SKM-1 (cell line): ENCODE results near the gene MYOM1.
A peak's percentile ranks its signal among the peaks of the same experiment; 100 is the strongest.

Experiments used
- DNase-seq: peaks from one replicate; lab custom pipeline; 2025; ENCODE audit not compliant: unreplicated experiment; lab: John Stamatoyannopoulos, UW

Gene MYOM1

GRCh38 chr18:3250237-3251107 is 30.7 kb upstream of the MYOM1 start:
- DNase-seq, result no peak

- DNase-seq, result peak; percentile 33
Observed at GRCh38 chr18:3248658-3249359, 29.0 kb upstream of the MYOM1 start.

GRCh38 chr18:3248062-3248657 is 28.4 kb upstream of the MYOM1 start:
- DNase-seq, result no peak

- peak; percentile 95 for DNase-seq
Observed at GRCh38 chr18:3247240-3248061, 27.7 kb upstream of the MYOM1 start, which contains the start of gene MYL12A. MYL12A (plus strand) TSS chr18:3247801; CDS start chr18:3253248, 5,447 bp downstream.

GRCh38 chr18:3246635-3247239 is 27.0 kb upstream of the MYOM1 start:
- no peak for DNase-seq

- DNase-seq, result peak; percentile 86
Observed at GRCh38 chr18:3245853-3246634, 26.3 kb upstream of the MYOM1 start.

- DNase-seq, result no peak
Observed at GRCh38 chr18:3245185-3245564, 25.4 kb upstream of the MYOM1 start.

GRCh38 chr18:3238742-3239141 is 19.0 kb upstream of the MYOM1 start:
- no peak for DNase-seq

- no peak for DNase-seq
Observed at GRCh38 chr18:3236470-3236869, 16.7 kb upstream of the MYOM1 start.

- DNase-seq, result no peak
Observed at GRCh38 chr18:3235846-3236245, 16.1 kb upstream of the MYOM1 start.

GRCh38 chr18:3234457-3234856 is 14.7 kb upstream of the MYOM1 start:
- DNase-seq, result no peak

- no peak for DNase-seq
Observed at GRCh38 chr18:3233433-3234168, 13.8 kb upstream of the MYOM1 start.

GRCh38 chr18:3233004-3233403 is 13.2 kb upstream of the MYOM1 start:
- no peak for DNase-seq

GRCh38 chr18:3230401-3231334 is 10.9 kb upstream of the MYOM1 start:
- no peak for DNase-seq

- DNase-seq, result no peak
Observed at GRCh38 chr18:3226048-3226447, 6.3 kb upstream of the MYOM1 start.

GRCh38 chr18:3225588-3225987 is 5.8 kb upstream of the MYOM1 start:
- no peak for DNase-seq

GRCh38 chr18:3224223-3224622 is 4.5 kb upstream of the MYOM1 start:
- no peak for DNase-seq

GRCh38 chr18:3223356-3223755 is 3.6 kb upstream of the MYOM1 start:
- no peak for DNase-seq
